ENCODE data around the gene NBEAL2.
A peak's percentile ranks its signal among the peaks of the same experiment; 100 is the strongest.

Gene NBEAL2, protein sequence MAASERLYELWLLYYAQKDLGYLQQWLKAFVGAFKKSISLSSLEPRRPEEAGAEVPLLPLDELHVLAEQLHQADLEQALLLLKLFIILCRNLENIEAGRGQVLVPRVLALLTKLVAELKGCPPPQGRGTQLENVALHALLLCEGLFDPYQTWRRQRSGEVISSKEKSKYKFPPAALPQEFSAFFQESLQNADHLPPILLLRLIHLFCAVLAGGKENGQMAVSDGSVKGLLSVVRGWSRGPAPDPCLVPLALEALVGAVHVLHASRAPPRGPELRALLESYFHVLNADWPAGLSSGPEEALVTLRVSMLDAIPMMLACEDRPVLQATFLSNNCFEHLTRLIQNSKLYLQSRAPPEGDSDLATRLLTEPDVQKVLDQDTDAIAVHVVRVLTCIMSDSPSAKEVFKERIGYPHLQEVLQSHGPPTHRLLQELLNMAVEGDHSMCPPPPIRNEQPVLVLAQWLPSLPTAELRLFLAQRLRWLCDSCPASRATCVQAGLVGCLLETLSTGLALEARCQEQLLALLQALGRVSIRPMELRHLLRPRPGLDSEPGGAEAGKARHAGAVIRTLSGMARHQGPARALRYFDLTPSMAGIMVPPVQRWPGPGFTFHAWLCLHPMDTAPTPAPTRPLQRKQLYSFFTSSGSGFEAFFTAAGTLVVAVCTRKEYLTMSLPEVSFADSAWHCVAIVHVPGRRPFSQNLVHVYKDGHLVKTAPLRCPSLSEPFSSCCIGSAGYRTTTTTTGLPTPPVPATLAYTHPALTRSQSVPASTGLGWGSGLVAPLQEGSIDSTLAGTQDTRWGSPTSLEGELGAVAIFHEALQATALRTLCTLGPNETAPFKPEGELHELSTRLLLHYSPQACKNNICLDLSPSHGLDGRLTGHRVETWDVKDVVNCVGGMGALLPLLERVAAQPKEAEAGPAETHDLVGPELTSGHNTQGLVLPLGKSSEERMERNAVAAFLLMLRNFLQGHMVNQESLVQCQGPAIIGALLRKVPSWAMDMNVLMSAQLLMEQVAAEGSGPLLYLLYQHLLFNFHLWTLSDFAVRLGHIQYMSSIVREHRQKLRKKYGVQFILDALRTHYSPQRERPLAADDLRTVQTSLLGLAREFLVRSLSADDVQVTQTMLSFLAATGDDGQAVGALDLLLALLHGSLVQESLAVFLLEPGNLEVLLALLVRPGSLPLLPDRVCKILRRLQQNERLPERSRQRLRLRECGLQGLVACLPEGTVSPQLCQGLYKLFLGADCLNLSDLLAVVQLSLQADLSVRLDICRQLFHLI (N-terminal part only)

DNA sequence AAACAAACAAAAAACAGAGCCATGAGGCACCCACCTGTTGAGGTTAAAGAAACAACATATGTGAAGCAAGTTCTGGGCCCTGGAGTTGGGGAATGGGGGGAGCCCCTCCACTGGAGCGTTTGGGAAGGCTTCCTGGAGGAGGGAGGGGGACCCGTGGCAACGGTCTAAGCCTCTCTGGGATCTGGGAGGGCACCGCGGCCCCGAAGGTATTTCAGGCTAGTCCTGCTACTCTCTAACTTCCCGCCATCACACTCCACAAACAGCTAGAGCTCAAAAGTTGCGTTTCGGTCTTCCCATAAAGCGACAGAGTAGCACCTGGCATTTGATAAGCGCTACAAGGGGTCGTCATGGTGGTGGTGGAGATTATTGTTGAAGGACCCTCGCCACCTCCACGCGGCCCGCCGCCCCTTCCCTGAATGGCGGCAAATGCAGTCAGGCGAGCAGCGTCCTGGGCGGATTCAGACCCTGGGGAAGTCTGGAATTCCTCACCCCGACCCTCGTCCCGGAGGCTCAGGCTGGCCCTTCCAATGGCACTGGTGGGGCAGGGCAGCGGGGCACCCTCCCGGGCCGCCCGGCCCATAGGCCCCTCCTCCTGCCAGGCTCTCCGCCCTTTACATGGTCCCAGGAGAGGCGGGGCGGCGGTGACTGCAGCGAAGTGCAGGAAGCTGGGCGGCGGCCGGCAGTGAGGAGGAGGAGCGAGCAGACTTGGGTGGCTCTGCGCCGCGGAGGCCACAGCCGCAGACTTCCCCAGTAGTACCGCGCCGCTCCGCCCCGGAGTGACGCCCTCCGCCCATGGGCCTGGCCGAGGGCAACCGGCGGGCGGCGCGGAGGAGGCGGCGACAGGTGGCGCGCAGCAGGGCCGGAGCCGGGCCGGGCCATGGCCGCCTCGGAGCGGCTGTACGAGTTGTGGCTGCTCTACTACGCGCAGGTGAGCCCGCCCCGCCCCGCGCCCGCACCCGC lies at the start of gene NBEAL2:
Gene NBEAL2, plus strand, starts transcription at position 682 of the 960 bp plus-strand sequence. Its CDS starts 196 bp downstream, at position 878.
- no peaks in the 10 kb centered on the region for H3K9me3 Mint-ChIP-seq
- no peaks in the 10 kb centered on the region for H3K27me3 Mint-ChIP-seq (ENCODE audit: low read depth)
- peaks cover 43% of the 10 kb centered on the region for H3K4me1 Mint-ChIP-seq (ENCODE audit: low read depth)

GRCh38 chr3:46930166-46930944 lies 49.1 kb upstream of the NBEAL2 start:
- H3K27me3 Mint-ChIP-seq (ENCODE audit: low read depth), result no peaks in the 10 kb centered on the region
- H3K4me1 Mint-ChIP-seq (ENCODE audit: low read depth), result peaks cover 57% of the 10 kb centered on the region
- DNase-seq (ENCODE audit: low spot score), result no peak
- H3K27ac Mint-ChIP-seq, result peak overlapping the region; percentile 66
- H3K4me3 Mint-ChIP-seq, result peak overlapping the region; percentile 3
- peaks cover 46% of the 10 kb centered on the region for H3K36me3 Mint-ChIP-seq (ENCODE audit: low read depth)
- H3K9me3 Mint-ChIP-seq, result peaks cover 13% of the 10 kb centered on the region

More for the DNA sequence above, at the start of gene NBEAL2:
- H3K36me3 Mint-ChIP-seq (ENCODE audit: low read depth), result peaks cover 17% of the 10 kb centered on the region
- H3K4me3 Mint-ChIP-seq, result peak within 1 kb of the TSS; percentile 91
- H3K27ac Mint-ChIP-seq, result peak within 1 kb of the TSS; percentile 87
- DNase-seq (ENCODE audit: low spot score), result peak; percentile 97

DNA sequence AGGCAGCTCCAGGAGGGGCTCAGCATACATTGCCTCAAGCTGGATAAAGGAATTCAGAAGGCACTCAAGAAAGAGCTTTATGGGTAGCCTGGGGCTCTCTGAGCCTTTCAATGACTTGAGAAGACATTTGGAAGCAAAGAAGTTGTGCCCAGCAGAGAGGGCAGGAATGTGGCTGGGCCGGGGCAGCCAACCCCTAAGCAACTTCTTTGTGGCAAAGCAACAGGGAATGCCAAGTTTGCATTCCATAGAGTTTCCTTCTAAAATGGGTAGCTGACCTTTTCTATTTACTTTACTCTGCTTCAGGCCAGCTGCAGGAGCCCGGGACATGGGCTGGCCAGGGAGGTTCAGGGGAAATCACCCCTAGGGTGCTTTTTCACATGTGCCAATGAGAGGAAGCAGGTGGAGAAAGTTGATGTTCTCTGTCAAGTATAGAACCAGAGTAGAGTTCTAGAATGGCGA lies 48.5 kb upstream of the NBEAL2 start:
- Mint-ChIP-seq H3K4me3 (peak overlapping the region; percentile 3), H3K36me3 (ENCODE audit: low read depth) (peaks cover 46% of the 10 kb centered on the region), H3K27ac (peak overlapping the region; percentile 72), H3K4me1 (ENCODE audit: low read depth) (peaks cover 57% of the 10 kb centered on the region), H3K27me3 (ENCODE audit: low read depth) (no peaks in the 10 kb centered on the region), H3K9me3 (peaks cover 13% of the 10 kb centered on the region)
- no peak for DNase-seq (ENCODE audit: low spot score)

DNA sequence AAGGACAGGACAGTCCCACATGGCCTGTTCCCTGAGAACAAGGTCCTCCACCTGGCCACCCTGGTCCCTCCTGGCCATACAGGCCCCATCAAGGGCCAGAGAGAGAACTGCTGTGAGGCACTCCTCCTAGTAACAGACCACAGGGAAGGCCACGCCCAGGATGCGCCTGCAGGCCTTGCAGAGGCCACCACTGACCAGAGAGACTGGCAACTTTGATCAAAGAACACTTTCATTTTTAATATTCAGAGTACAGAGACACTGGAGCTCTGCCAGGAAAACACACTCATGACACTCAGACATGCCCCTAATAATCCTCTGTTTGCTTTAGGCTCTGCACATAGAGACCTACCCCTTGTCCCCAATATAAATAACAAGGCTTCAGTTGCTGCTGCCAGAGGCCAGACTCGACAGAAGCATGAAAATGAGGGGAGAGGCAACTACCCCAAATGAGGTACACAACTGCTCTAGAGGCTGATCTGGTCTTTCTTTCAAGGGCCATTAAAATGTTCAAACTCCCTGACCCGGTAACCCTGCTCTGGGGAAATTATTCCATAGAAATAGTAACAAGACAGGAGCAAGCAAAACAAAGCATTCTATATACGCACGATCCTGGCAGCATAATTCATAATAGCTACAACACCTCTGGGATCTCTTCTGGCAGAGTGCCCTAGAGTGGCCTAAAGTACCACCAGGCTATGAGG lies 47.7 kb upstream of the NBEAL2 start:
- Mint-ChIP-seq H3K27ac (peak overlapping the region; percentile 72), H3K36me3 (ENCODE audit: low read depth) (peaks cover 50% of the 10 kb centered on the region), H3K4me3 (peak overlapping the region; percentile 62), H3K4me1 (ENCODE audit: low read depth) (peaks cover 57% of the 10 kb centered on the region), H3K9me3 (peaks cover 13% of the 10 kb centered on the region), H3K27me3 (ENCODE audit: low read depth) (no peaks in the 10 kb centered on the region)
- no peak for DNase-seq (ENCODE audit: low spot score)

DNA sequence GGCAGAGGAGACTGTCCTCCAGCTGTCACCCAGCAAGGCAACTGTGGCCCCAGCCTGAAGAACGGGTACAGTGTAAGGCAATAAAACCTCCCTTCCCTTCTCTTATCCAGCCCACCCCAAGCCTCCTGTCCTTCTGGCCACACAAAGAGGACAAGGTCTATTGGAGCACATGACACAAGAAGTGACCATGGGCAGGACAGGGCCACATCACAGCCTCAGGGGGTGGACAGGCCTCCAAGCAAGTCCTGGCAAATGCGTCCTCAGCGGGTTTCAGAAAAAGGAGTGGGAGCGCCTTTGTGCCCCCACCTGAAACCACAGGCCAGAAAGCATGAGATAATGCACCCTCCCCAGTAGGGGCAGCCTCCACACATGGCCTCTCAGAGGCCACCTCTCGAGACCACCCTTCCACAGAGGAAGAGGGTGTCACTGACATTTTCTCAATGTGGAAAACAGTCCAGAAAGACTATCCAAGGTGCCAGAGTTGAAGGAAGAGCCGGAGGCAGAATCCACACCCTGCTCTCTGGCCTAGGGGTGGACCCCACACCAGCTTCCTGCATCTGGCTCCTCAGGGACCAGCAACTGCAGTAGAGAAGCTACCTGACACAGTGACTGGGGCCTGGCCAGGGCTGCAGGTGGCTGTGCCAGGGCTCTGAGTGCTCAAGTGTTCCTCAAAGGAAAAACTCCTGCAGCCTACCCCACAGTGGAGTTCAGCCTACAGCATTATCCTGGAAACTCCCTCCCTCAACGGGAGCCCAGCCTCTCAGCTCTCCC lies 46.8 kb upstream of the NBEAL2 start:
- Mint-ChIP-seq H3K4me1 (ENCODE audit: low read depth) (peaks cover 49% of the 10 kb centered on the region), H3K27me3 (ENCODE audit: low read depth) (no peaks in the 10 kb centered on the region), H3K9me3 (peaks cover 13% of the 10 kb centered on the region), H3K4me3 (peak overlapping the region; percentile 62), H3K27ac (peak overlapping the region; percentile 72), H3K36me3 (ENCODE audit: low read depth) (peaks cover 45% of the 10 kb centered on the region)
- DNase-seq (ENCODE audit: low spot score), result no peak

- H3K27me3 Mint-ChIP-seq (ENCODE audit: low read depth), result no peaks in the 10 kb centered on the region
- H3K4me1 Mint-ChIP-seq (ENCODE audit: low read depth), result peaks cover 44% of the 10 kb centered on the region
- no peak for DNase-seq (ENCODE audit: low spot score)
- H3K9me3 Mint-ChIP-seq, result peaks cover 12% of the 10 kb centered on the region
- no peak overlapping the region for H3K4me3 Mint-ChIP-seq
- H3K27ac Mint-ChIP-seq, result no peak overlapping the region
- H3K36me3 Mint-ChIP-seq (ENCODE audit: low read depth), result peaks cover 50% of the 10 kb centered on the region
Observed at GRCh38 chr3:46933261-46933660, 46.2 kb upstream of the NBEAL2 start.

DNA sequence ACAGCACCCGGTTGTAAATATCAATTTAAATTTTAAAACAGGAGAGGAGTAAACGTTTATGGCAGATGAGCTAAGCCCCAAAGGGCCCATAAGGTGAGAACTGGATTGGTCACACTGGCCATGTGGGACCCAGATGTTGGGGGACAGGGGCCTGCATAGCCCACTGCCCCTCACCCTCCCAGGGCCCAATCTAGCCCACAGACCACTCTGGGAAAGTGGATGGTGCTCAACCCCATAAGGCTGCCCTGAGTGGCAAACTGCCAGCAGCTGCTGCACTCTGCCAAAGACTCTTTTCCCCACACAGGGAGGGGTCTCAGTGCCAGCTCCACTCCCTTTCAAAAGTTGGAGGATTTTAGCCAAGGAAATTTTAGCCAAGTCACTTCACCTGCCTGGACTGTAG lies 45.4 kb upstream of the NBEAL2 start:
- no peaks in the 10 kb centered on the region for H3K27me3 Mint-ChIP-seq (ENCODE audit: low read depth)
- H3K36me3 Mint-ChIP-seq (ENCODE audit: low read depth), result peaks cover 46% of the 10 kb centered on the region
- H3K4me1 Mint-ChIP-seq (ENCODE audit: low read depth), result peaks cover 42% of the 10 kb centered on the region
- H3K4me3 Mint-ChIP-seq, result no peak overlapping the region
- H3K9me3 Mint-ChIP-seq, result peaks cover 4% of the 10 kb centered on the region
- no peak for DNase-seq (ENCODE audit: low spot score)
- H3K27ac Mint-ChIP-seq, result no peak overlapping the region

DNA sequence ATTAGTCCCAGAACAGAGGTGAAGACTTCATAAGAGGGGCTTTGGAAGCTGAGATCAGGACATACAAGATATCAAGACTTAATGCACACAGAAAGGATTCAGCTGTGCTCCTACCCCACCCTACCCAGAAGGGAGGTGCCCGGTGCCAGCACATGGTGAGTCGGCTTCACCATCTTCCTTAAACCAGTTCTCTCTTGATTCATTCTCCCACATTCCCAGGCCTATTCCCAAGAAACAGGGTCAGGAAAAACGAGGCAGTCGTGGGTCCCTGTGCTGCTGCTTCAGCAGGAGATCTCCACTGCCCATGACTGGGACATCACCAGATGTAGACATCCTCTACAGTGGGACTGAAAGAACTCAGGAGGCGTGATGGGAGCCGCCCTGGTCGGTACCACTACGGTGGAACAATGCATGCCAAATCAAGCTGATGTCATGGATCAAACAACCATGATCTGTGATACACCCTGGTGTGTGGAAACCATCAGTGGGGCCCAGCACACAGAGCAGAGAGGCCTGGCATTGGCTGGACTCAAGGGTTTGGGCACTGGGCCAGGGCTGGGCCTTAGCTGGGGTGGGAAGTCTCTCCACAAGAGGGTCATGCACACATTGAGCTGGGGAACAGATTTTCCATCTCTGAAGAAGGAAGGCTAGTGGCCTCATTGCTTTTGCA lies 44.8 kb upstream of the NBEAL2 start:
- Mint-ChIP-seq H3K27ac (peak overlapping the region; percentile 15), H3K36me3 (ENCODE audit: low read depth) (peaks cover 45% of the 10 kb centered on the region), H3K4me3 (no peak overlapping the region), H3K27me3 (ENCODE audit: low read depth) (no peaks in the 10 kb centered on the region), H3K4me1 (ENCODE audit: low read depth) (peaks cover 42% of the 10 kb centered on the region), H3K9me3 (no peaks in the 10 kb centered on the region)
- no peak for DNase-seq (ENCODE audit: low spot score)

DNA sequence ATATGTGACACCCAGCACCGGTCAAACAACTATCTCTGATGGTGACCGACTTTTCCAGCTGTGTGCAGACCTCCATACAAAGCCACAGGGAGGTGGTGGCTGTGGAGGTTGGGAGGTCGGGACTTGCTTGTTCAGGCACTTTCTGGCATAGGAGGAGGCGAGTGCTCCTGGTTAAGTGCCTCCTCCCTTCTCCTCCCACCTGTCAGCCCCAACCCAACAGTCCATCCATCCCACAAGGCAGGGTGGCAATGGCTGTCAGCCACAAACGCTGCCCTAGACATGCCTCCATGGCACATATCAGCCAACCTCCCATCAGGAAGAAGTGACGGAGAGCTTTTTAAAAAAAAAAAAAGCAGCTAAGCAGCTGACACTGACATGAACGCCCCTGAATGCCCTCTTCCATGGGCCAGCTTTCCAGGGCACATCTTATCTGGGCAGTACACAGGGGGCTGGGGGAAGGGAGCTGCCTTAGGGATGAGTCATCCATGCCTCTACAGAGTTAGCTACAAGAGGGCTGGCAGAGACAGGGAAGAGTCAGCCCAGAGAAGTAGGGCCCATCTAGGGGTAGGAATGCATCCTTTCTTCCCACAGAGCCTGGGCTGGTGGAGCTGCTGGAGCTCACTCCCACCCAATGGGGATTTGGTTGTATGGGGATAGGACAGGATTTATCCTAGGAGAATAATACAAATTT lies 44.2 kb upstream of the NBEAL2 start:
- Mint-ChIP-seq H3K36me3 (ENCODE audit: low read depth) (peaks cover 47% of the 10 kb centered on the region), H3K27me3 (ENCODE audit: low read depth) (no peaks in the 10 kb centered on the region)

DNA sequence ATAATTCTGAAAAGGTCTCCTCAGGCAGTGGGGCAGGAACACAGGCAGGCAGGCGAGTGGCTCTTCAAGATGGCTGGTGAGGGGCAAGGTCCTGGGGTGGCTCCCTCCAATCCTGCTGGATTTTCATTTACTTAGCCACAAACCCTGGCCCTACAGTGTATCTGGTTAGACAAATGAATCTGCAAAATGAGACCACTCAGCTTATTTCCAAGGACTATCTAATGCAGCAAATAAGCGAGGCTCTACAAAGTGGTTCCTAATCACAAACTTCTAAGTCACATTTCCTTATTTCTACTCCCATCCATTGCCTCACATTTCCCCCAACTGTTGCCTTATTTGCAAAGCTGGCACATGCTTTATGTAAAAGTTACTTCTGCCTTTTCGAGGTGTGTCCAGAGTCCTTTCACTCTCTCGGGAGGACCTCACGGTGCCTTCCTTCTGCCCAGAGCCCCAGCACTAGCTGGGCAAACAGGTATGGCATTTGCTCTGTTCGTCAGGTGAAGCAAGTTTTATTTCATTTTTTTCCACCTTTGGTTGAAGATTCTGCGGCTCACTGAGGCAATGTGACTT lies 43.4 kb upstream of the NBEAL2 start:
- no peak overlapping the region for H3K27ac Mint-ChIP-seq
- peaks cover 43% of the 10 kb centered on the region for H3K4me1 Mint-ChIP-seq (ENCODE audit: low read depth)
- H3K9me3 Mint-ChIP-seq, result no peaks in the 10 kb centered on the region
- no peaks in the 10 kb centered on the region for H3K27me3 Mint-ChIP-seq (ENCODE audit: low read depth)
- DNase-seq (ENCODE audit: low spot score), result no peak
- H3K36me3 Mint-ChIP-seq (ENCODE audit: low read depth), result peaks cover 46% of the 10 kb centered on the region
- no peak overlapping the region for H3K4me3 Mint-ChIP-seq

More for the DNA sequence above, 44.2 kb upstream of the NBEAL2 start:
- H3K27ac Mint-ChIP-seq, result peak overlapping the region; percentile 26
- DNase-seq (ENCODE audit: low spot score), result no peak
- no peak overlapping the region for H3K4me3 Mint-ChIP-seq
- no peaks in the 10 kb centered on the region for H3K9me3 Mint-ChIP-seq
- H3K4me1 Mint-ChIP-seq (ENCODE audit: low read depth), result peaks cover 46% of the 10 kb centered on the region
